Thyroid gland (tissue), 4 donors: Measurements from ENCODE around the gene CFAP90. TPM values are rescaled to one million over a fixed set of nuclear protein-coding genes. Genes with fewer than 3 reads are reported as not detected.

Experiments used
- DNase-seq, 2 donors: peaks; one replicate each; pipeline ENCODE4 v3.0.0-alpha.2; 2019
- H3K27ac ChIP-seq, 3 donors: fragments of 200-600 bp; sonication (generic); 1 replicate in 2 of 3; 2 replicates in 1 of 3; pipeline ENCODE4 v1.5.1; 2016 to 2019; ENCODE audit warnings: mild to moderate bottlenecking in 1 of 3, moderate library complexity in 1 of 3
- H3K27me3 ChIP-seq: fragments of 200-600 bp; sonication (generic); one replicate; pipeline ENCODE4 v1.5.1; 2019
- H3K36me3 ChIP-seq, 2 donors: fragments of 200-600 bp; sonication (generic); one replicate each; pipeline ENCODE4 v1.5.1; 2016 to 2019
- H3K4me1 ChIP-seq, 2 donors: fragments of 200-600 bp; sonication (generic); one replicate each; pipeline ENCODE4 v1.5.1; 2017 to 2019
- H3K4me3 ChIP-seq, 3 donors: fragments of 200-600 bp; sonication (generic); replicated peaks in 1 of 3; 1 replicate in 2 of 3; 2 replicates in 1 of 3; pipeline ENCODE4 v1.5.1; 2016; ENCODE audit warnings: mild to moderate bottlenecking in 1 of 3
- H3K9me3 ChIP-seq: fragments of 200-600 bp; sonication (generic); one replicate; pipeline ENCODE4 v1.5.1; 2017
- POLR2A ChIP-seq, 2 donors: fragments of 450-650 bp; IDR thresholded peaks; one replicate each; pipeline ENCODE4 v1.6.1; 2017; ENCODE audit warnings: antibody characterized with exemption in 2 of 2, mild to moderate bottlenecking in 2 of 2, moderate library complexity in 1 of 2
- WGBS, 2 donors: methylation state at CpG; one replicate each; pipeline ENCODE4 v1.1.5; 2017; 5-methylcytosine and 5-hydroxymethylcytosine counted together
- intact Hi-C: fragments of 100-400 bp; cut with DNase I; formaldehyde crosslinking; loops from one replicate; pipeline ENCODE4 v1.15.1; 2023
- total RNA-seq, 4 donors: library from RNA; depleted of rRNA; stranded (reverse); fragments of >200 nt; gene quantifications; one replicate each; pipeline ENCODE4 v1.2.3, GENCODE V29; 2016
- TF ChIP-seq, protein P1 (sequence below), 6 experiments: fragments of 200-600 bp in 3 of 6; fragments of 450-650 bp in 3 of 6; sonication (generic) in 3 of 6; IDR thresholded peaks; one replicate each; pipeline ENCODE4 v1.5.1; 2016 to 2019; ENCODE audit warnings: antibody characterized with exemption in 6 of 6, mild to moderate bottlenecking in 2 of 6, inconsistent platforms in 1 of 6, moderate library complexity in 1 of 6

The CFAP90 gene
- total RNA-seq, 4 donors from 2014 or later, result 0.49 to 0.89 (median 0.81) TPM; not detected in 1

- no peak overlapping the region for H3K27ac ChIP-seq
- no peaks in the 10 kb centered on the region for H3K9me3 ChIP-seq
- intact Hi-C loops, result no loop called here
- TF ChIP-seq, protein P1, sequence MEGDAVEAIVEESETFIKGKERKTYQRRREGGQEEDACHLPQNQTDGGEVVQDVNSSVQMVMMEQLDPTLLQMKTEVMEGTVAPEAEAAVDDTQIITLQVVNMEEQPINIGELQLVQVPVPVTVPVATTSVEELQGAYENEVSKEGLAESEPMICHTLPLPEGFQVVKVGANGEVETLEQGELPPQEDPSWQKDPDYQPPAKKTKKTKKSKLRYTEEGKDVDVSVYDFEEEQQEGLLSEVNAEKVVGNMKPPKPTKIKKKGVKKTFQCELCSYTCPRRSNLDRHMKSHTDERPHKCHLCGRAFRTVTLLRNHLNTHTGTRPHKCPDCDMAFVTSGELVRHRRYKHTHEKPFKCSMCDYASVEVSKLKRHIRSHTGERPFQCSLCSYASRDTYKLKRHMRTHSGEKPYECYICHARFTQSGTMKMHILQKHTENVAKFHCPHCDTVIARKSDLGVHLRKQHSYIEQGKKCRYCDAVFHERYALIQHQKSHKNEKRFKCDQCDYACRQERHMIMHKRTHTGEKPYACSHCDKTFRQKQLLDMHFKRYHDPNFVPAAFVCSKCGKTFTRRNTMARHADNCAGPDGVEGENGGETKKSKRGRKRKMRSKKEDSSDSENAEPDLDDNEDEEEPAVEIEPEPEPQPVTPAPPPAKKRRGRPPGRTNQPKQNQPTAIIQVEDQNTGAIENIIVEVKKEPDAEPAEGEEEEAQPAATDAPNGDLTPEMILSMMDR (IDR thresholded peaks at IDR 0.05), result peak in 1 of 6 experiments; percentile 19
- no peak for TF ChIP-seq POLR2A (IDR thresholded peaks at IDR 0.05)
- H3K4me3 ChIP-seq, result no peak overlapping the region
- H3K36me3 ChIP-seq, result no peaks in the 10 kb centered on the region
- no peaks in the 10 kb centered on the region for H3K27me3 ChIP-seq
- WGBS, 2 donors, result 87 to 94% methylated on average over 2 of the region's 2 CpGs
- peaks cover 15 to 41% of the 10 kb centered on the region in 2 donors for H3K4me1 ChIP-seq
- no peak for DNase-seq
Observed at GRCh38 chr5:7805379-7805778, 45.6 kb downstream of the CFAP90 start.

DNA sequence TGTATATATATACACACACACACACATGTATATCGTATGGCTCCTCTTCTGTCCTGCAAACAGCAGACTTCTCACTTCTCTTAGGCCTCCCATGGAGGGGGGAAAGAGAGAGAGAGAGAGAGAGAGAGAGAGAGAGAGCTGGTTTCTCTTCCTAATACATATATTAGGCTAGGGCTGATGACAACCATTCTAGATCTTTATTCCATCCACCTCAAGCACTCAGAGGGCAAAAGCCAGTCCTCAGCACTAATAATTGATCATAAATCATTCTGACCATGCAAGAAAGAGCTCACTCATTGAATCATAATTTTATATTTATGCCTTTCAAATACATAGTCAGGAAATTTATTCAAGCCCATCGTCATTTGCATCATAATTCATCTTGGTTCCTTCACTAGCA, 47.0 kb downstream of the CFAP90 start:
- WGBS, 2 donors, result 89 to 90% methylated on average over 2 of the region's 2 CpGs
- intact Hi-C loops, result no loop called here
- H3K9me3 ChIP-seq, result no peaks in the 10 kb centered on the region
- H3K36me3 ChIP-seq, result no peaks in the 10 kb centered on the region
- peaks cover 7 to 27% of the 10 kb centered on the region in 2 donors for H3K4me1 ChIP-seq
- H3K4me3 ChIP-seq, result no peak overlapping the region
- no peak for DNase-seq
- no peak for TF ChIP-seq POLR2A (IDR thresholded peaks at IDR 0.05)
- TF ChIP-seq, protein P1 (IDR thresholded peaks at IDR 0.05), result no peak
- no peaks in the 10 kb centered on the region for H3K27me3 ChIP-seq
- no peak overlapping the region for H3K27ac ChIP-seq

- peaks cover 7 to 20% of the 10 kb centered on the region in 2 donors for H3K4me1 ChIP-seq
- no peak overlapping the region for H3K4me3 ChIP-seq
- intact Hi-C loops, result no loop called here
- DNase-seq, result no peak
- H3K36me3 ChIP-seq, result no peaks in the 10 kb centered on the region
- H3K27ac ChIP-seq, result no peak overlapping the region
- H3K9me3 ChIP-seq, result no peaks in the 10 kb centered on the region
- no peaks in the 10 kb centered on the region for H3K27me3 ChIP-seq
- 94 to 97% methylated on average over 6 of the region's 6 CpGs for WGBS, 2 donors
- TF ChIP-seq, protein P1 (IDR thresholded peaks at IDR 0.05), result no peak
- no peak for TF ChIP-seq POLR2A (IDR thresholded peaks at IDR 0.05)
Observed at GRCh38 chr5:7802855-7803254, 48.1 kb downstream of the CFAP90 start.

DNA sequence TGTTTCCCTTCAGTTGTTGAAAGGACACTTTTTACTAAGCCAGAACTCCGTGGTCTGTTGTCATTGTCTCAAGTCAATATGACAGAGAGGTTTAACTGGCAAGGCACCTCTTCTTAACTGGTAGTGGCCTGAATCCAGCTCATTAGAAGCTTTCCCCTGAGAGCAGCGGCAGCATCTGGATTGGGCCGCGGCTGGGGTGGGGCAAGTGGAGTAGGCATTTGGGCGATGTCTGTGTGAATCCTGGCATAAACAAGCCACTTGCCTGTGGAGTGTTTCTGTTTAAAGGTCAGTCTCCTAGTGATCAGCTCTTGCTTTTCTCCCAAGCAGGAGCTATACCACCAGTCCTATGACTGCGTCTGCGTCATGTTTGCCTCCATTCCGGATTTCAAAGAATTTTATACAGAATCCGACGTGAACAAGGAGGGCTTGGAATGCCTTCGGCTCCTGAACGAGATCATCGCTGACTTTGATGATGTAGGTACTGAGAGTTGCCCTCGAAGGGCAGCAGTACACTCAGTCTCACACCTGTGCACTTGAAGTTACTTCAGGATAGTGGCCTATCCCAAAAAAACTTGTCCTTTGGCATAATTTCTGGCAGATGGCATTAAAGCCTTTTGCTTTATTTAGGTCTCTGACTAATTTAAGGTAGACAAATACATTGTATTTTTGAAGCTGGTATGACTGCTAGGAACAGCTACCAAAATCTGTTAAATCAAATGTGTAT, 48.9 kb downstream of the CFAP90 start:
- Histone ChIP-seq H3K27ac (peak overlapping the region in 2 of 3 donors; percentile 2 to 57), H3K27me3 (no peaks in the 10 kb centered on the region), H3K9me3 (no peaks in the 10 kb centered on the region), H3K4me1 (peaks cover 7 to 20% of the 10 kb centered on the region in 2 donors), H3K4me3 (no peak overlapping the region), H3K36me3 (no peaks in the 10 kb centered on the region)
- WGBS, 2 donors, result 69 to 70% methylated on average over 14 of the region's 14 CpGs
- DNase-seq, result peak; percentile 44 to 55
- TF ChIP-seq, protein P1 (IDR thresholded peaks at IDR 0.05), result no peak
- TF ChIP-seq POLR2A (IDR thresholded peaks at IDR 0.05), result no peak
- intact Hi-C loops, result no loop called here

- Histone ChIP-seq H3K4me1 (peaks cover 13 to 21% of the 10 kb centered on the region in 2 donors), H3K27me3 (no peaks in the 10 kb centered on the region), H3K36me3 (no peaks in the 10 kb centered on the region), H3K4me3 (no peak overlapping the region), H3K27ac (no peak overlapping the region), H3K9me3 (no peaks in the 10 kb centered on the region)
- 61 to 90% methylated on average over 2 to 3 of the region's 3 CpGs for WGBS, 2 donors
- intact Hi-C loops, result no loop called here
- TF ChIP-seq, protein P1 (IDR thresholded peaks at IDR 0.05), result no peak
- TF ChIP-seq POLR2A (IDR thresholded peaks at IDR 0.05), result no peak
- DNase-seq, result no peak
Observed at GRCh38 chr5:7795306-7795705, 55.6 kb downstream of the CFAP90 start.
